ENCODE measurements around the gene HGFAC. TPM values are rescaled to one million over a fixed set of nuclear protein-coding genes. Genes with fewer than 3 reads are reported as not detected.

The HGFAC gene
- total and polyA plus RNA-seq, 2 of the 13 experiments (the other 11 are each of a cell fraction or from before 2014, with no cell fraction given): 8.5 to 63.6 TPM

DNA sequence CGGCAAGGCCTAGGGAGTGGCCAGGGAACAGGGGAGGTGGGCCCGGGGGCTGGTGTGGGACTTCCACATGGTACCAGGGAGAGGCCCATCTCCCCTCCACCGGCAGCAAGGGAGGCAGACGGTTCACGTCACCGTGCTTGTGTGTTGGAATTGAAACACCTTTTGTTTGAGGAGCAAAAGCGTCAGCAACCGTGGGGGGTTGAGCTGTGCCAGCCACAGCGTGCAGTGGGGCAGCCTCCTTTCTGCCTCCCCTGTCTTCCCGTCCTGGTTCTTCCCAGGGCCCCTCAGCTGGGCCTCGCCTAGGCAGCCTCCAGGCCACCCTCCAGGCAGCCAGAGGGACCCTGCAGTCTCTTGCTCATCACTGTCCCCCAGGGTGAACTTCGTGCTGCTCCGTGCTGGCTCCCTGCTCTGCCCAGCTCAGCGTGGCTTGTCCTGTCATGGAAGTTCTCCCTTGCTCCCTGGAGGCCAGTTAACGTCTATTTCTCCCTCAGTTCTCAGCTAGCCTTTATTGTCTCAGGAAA is 32.1 kb upstream of the HGFAC start (continued):
- TF ChIP-seq, protein P1, sequence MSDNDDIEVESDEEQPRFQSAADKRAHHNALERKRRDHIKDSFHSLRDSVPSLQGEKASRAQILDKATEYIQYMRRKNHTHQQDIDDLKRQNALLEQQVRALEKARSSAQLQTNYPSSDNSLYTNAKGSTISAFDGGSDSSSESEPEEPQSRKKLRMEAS (IDR thresholded peaks at IDR 0.05): peak; percentile 25; the same call in 1 of the 2 replicates
- TF ChIP-seq ZNF33A (CRISPR knock-in tag; IDR thresholded peaks at IDR 0.05; ENCODE audit: borderline replicate concordance) (no peak), SNAPC2 (CRISPR knock-in tag; IDR thresholded peaks at IDR 0.05) (no peak), DMAP1 (CRISPR knock-in tag; IDR thresholded peaks at IDR 0.05) (no peak), ZNF652 (CRISPR knock-in tag; IDR thresholded peaks at IDR 0.05; ENCODE audit: borderline replicate concordance, low read depth) (no peak), ZBTB1 (CRISPR knock-in tag; IDR thresholded peaks at IDR 0.05; ENCODE audit: borderline replicate concordance) (no peak), SMAD9 (CRISPR knock-in tag; IDR thresholded peaks at IDR 0.05) (no peak), NFKB2 (CRISPR knock-in tag; IDR thresholded peaks at IDR 0.05; ENCODE audit: borderline replicate concordance) (0 out of 2 replicates have a peak, but pooled peaks have one; percentile 42), HNRNPL (IDR thresholded peaks at IDR 0.05; ENCODE audit: low read depth, low read length) (0 out of 2 replicates have a peak, but pooled peaks have one; percentile 19), U2AF2 (IDR thresholded peaks at IDR 0.05; ENCODE audit: low read depth, low read length) (no peak), POGZ (CRISPR knock-in tag; IDR thresholded peaks at IDR 0.05) (peak; percentile 41; the same call in 1 of the 2 replicates), KLF16 (CRISPR knock-in tag; IDR thresholded peaks at IDR 0.05) (no peak; a peak in 1 of 4 replicates), ZNF30 (CRISPR knock-in tag; IDR thresholded peaks at IDR 0.05) (no peak), THAP11 (CRISPR knock-in tag; IDR thresholded peaks at IDR 0.05) (no peak), ZNF484 (CRISPR knock-in tag; IDR thresholded peaks at IDR 0.05; ENCODE audit: borderline replicate concordance, low read depth) (no peak), SALL1 (CRISPR knock-in tag; IDR thresholded peaks at IDR 0.05) (peak; percentile 13; the same call in 1 of the 2 replicates), RFX5 (IDR thresholded peaks at IDR 0.05; ENCODE audit: low read depth, low read length) (no peak), SYNCRIP (IDR thresholded peaks at IDR 0.05; ENCODE audit: insufficient read depth, low read depth, low read length) (no peak)
- TF ChIP-seq, protein P2, sequence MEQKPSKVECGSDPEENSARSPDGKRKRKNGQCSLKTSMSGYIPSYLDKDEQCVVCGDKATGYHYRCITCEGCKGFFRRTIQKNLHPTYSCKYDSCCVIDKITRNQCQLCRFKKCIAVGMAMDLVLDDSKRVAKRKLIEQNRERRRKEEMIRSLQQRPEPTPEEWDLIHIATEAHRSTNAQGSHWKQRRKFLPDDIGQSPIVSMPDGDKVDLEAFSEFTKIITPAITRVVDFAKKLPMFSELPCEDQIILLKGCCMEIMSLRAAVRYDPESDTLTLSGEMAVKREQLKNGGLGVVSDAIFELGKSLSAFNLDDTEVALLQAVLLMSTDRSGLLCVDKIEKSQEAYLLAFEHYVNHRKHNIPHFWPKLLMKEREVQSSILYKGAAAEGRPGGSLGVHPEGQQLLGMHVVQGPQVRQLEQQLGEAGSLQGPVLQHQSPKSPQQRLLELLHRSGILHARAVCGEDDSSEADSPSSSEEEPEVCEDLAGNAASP (CRISPR knock-in tag; IDR thresholded peaks at IDR 0.05; ENCODE audit: borderline replicate concordance): no peak
- TF ChIP-seq, protein P3, sequence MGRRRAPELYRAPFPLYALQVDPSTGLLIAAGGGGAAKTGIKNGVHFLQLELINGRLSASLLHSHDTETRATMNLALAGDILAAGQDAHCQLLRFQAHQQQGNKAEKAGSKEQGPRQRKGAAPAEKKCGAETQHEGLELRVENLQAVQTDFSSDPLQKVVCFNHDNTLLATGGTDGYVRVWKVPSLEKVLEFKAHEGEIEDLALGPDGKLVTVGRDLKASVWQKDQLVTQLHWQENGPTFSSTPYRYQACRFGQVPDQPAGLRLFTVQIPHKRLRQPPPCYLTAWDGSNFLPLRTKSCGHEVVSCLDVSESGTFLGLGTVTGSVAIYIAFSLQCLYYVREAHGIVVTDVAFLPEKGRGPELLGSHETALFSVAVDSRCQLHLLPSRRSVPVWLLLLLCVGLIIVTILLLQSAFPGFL (CRISPR knock-in tag; IDR thresholded peaks at IDR 0.05): no peak
- TF ChIP-seq, protein P4, sequence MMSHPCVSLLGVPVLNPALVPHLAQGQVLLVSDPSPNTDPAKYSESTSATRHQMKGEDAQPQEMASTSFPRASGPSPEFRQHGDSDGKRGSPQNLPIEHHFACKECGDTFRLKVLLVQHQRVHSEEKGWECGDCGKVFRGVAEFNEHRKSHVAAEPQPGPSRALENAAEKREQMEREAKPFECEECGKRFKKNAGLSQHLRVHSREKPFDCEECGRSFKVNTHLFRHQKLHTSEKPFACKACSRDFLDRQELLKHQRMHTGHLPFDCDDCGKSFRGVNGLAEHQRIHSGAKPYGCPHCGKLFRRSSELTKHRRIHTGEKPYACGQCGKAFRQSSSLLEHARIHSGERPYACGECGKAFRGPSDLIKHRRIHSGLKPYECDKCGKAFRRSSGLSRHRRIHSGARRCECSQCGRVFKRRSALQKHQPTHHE (CRISPR knock-in tag; IDR thresholded peaks at IDR 0.05; ENCODE audit: borderline replicate concordance): no peak
- TF ChIP-seq, protein P5, sequence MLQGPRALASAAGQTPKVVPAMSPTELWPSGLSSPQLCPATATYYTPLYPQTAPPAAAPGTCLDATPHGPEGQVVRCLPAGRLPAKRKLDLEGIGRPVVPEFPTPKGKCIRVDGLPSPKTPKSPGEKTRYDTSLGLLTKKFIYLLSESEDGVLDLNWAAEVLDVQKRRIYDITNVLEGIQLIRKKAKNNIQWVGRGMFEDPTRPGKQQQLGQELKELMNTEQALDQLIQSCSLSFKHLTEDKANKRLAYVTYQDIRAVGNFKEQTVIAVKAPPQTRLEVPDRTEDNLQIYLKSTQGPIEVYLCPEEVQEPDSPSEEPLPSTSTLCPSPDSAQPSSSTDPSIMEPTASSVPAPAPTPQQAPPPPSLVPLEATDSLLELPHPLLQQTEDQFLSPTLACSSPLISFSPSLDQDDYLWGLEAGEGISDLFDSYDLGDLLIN (CRISPR knock-in tag; IDR thresholded peaks at IDR 0.05; ENCODE audit: borderline replicate concordance): 0 out of 2 replicates have a peak, but pooled peaks have one; percentile 29
- TF ChIP-seq, protein P6, sequence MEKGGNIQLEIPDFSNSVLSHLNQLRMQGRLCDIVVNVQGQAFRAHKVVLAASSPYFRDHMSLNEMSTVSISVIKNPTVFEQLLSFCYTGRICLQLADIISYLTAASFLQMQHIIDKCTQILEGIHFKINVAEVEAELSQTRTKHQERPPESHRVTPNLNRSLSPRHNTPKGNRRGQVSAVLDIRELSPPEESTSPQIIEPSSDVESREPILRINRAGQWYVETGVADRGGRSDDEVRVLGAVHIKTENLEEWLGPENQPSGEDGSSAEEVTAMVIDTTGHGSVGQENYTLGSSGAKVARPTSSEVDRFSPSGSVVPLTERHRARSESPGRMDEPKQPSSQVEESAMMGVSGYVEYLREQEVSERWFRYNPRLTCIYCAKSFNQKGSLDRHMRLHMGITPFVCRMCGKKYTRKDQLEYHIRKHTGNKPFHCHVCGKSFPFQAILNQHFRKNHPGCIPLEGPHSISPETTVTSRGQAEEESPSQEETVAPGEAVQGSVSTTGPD (CRISPR knock-in tag; IDR thresholded peaks at IDR 0.05): no peak

Measured in HepG2 (cell line).